Esophagus squamous epithelium (tissue), 5 donors: ENCODE measurements around the gene SAPCD2. TPM values are rescaled to one million over a fixed set of nuclear protein-coding genes. Genes with fewer than 3 reads are reported as not detected.

Experiments used
- DNase-seq: peaks from one replicate; lab custom pipeline; 2025; lab: John Stamatoyannopoulos, UW
- H3K27ac ChIP-seq, 4 donors: fragments of 200-600 bp; sonication (generic); one replicate each; pipeline ENCODE4 v1.5.1; 2016 to 2019; ENCODE audit warnings: mild to moderate bottlenecking in 1 of 4
- H3K27me3 ChIP-seq, 4 donors: fragments of 200-600 bp; sonication (generic); 1 replicate in 3 of 4; 2 replicates in 1 of 4; pipeline versions ENCODE4 v1.5.1 to v1.6.0; 2017 to 2021; ENCODE audit warnings: antibody characterized with exemption in 1 of 4
- H3K36me3 ChIP-seq, 3 donors: fragments of 200-600 bp; sonication (generic); one replicate each; pipeline ENCODE4 v1.5.1; 2016 to 2019
- H3K4me1 ChIP-seq, 3 donors: fragments of 200-600 bp; sonication (generic); one replicate each; pipeline ENCODE4 v1.5.1; 2017 to 2019
- H3K4me3 ChIP-seq, 4 donors: fragments of 200-600 bp; sonication (generic); 1 replicate in 3 of 4; 2 replicates in 1 of 4; pipeline ENCODE4 v1.5.1; 2016 to 2019; ENCODE audit warnings: mild to moderate bottlenecking in 2 of 4, moderate library complexity in 1 of 4
- H3K9me3 ChIP-seq, 3 donors: fragments of 200-600 bp; sonication (generic); one replicate each; pipeline ENCODE4 v1.5.1; 2016 to 2019
- CTCF ChIP-seq, 6 experiments: fragments of 450-650 bp in 4 of 6; fragments of 200-600 bp in 2 of 6; sonication (generic) in 2 of 6; IDR thresholded peaks; one replicate each; pipeline ENCODE4 v1.5.1; 2016 to 2019; ENCODE audit warnings: antibody characterized with exemption in 6 of 6, mild to moderate bottlenecking in 4 of 6, moderate library complexity in 4 of 6
- POLR2A ChIP-seq, 4 donors: fragments of 450-650 bp; IDR thresholded peaks; one replicate each; pipeline ENCODE4 v1.6.1; 2017; ENCODE audit warnings: antibody characterized with exemption in 4 of 4, mild to moderate bottlenecking in 4 of 4, moderate library complexity in 3 of 4
- WGBS, 2 donors: methylation state at CpG; one replicate each; pipeline ENCODE4 v1.1.5; 2018; 5-methylcytosine and 5-hydroxymethylcytosine counted together
- intact Hi-C: fragments of 100-400 bp; cut with DNase I; formaldehyde crosslinking; loops from one replicate; pipeline ENCODE4 v1.15.0; 2022
- total RNA-seq, 4 donors: library from RNA; depleted of rRNA; stranded (reverse); fragments of >200 nt; gene quantifications; one replicate each; pipeline ENCODE4 v1.1.0, GENCODE V29; 2016
- donor health status: DM: yes; HTN: yes; CAD: no.

The SAPCD2 gene
- total RNA-seq, 4 donors from 2014 or later = 8.2 to 21.2 (median 14.7) TPM

DNA sequence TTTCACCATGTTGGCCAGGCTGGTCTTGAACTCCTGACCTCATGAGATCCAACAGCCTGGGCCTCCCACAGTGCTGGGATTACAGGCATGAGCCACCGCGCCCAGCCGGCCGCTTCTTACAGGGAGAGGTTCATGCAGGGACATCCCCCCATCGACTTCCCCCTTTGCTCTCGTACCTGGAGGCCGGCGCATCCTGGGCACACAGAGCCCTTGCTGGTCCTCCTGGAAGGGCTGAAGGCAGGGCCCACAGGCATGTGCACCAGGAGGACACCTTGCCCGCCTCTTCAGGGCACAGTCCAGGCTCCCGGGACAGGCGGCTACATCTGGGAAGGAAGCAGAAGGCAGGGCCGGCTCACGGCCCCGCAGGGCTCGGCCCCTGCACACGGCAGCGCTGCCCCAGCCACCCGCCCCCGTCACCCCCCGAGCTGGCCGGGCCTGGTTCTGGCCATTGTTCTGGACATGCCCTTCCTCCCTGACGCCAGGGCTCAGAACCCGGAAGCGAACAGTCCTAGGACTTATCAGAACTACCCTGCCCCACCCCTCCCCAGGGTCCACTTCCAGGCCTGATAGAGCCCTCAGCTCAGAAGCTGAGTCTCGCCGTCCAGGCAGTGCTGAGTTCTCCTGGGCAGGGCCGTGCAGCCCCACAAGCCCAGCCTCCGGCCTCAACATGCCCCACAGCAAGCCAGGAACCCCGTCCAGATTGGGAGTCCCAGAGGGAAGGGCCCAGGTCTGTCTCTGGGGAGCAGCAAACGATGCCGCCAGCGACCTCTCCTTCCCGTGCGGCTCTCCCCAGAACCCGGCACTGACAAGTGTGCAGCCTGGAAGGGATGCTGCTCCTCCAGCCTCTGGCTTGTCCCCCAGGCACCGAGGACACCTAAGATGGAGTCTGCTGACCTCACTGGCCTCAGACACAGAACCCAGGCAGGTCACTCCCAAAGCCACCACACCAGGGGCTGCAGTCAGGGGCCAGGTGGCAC, 27.3 kb downstream of the SAPCD2 start:
- peaks cover 21 to 48% (median 27%) of the 10 kb centered on the region in 3 donors for H3K4me1 ChIP-seq
- H3K4me3 ChIP-seq = peak overlapping the region in 3 of 4 donors; percentile 48 to 76 (median 60)
- peak overlapping the region in 3 of 4 donors; percentile 67 to 86 (median 75) for H3K27ac ChIP-seq
- H3K9me3 ChIP-seq = no peaks in the 10 kb centered on the region
- TF ChIP-seq POLR2A (IDR thresholded peaks at IDR 0.05) (peak in 1 of 4 donors; percentile 19), CTCF (IDR thresholded peaks at IDR 0.05) (no peak)
- no peak for DNase-seq
- intact Hi-C loops = no loop called here
- H3K27me3 ChIP-seq = peaks cover 0 to 48% (median 7%) of the 10 kb centered on the region in 4 donors
- peaks cover 0 to 23% (median 5%) of the 10 kb centered on the region in 3 donors for H3K36me3 ChIP-seq
- WGBS, 2 donors = 93% methylated on average over 5 of the region's 36 CpGs; no CpG with 5 or more reads in 1 of the 2 donors

DNA sequence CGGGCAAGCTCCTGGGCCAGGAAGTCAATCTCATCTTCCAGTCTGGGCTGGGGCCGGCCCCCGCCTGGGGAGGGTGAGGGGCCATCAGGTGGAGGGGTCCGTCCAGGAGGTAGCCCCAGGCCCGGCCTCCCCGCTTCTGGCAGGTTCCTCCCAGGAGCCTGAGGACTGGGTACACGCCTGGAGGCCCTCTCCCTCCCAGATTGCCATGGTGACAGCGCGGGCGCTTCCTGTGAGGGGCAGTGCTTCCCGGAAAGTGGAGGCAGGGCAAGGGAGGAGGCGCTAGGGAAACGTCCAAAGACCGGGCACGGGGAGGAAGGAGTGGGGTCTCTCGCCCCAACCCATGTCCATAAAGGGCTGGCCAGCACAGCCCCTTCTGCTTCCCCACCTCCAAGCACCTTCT, 29.2 kb downstream of the SAPCD2 start:
- H3K9me3 ChIP-seq = no peaks in the 10 kb centered on the region
- H3K4me3 ChIP-seq = peak overlapping the region in 2 of 4 donors; percentile 10 to 28
- peaks cover 0 to 23% (median 5%) of the 10 kb centered on the region in 3 donors for H3K36me3 ChIP-seq
- peaks cover 17 to 38% (median 23%) of the 10 kb centered on the region in 3 donors for H3K4me1 ChIP-seq
- no peak for DNase-seq
- peak overlapping the region in 2 of 4 donors; percentile 55 to 75 for H3K27ac ChIP-seq
- H3K27me3 ChIP-seq = peaks cover 0 to 31% (median 0%) of the 10 kb centered on the region in 4 donors
- 22 to 71% methylated on average over 1 to 3 of the region's 16 CpGs for WGBS, 2 donors
- TF ChIP-seq POLR2A (IDR thresholded peaks at IDR 0.05) (no peak), CTCF (IDR thresholded peaks at IDR 0.05) (no peak)
- intact Hi-C loops = no loop called here

DNA sequence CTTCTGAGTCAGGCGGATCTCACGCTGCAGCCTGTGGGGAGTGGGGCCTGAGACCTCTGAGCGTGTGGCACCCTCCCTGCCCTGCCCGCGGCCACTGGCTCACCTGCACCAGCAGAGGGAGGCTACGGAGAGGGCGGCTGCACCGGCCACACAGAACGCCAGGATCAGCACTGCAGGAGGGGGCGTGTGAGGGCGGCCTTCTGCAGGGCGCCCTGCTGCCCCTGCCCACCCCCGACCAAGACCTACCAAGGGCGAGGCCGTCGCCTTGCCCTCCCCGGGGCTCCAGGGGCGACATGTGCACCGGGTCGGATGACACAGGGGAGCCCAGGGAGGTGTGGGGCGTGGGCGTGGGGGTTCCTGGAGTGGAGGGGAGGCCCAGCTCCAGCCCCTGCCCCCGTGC, 29.8 kb downstream of the SAPCD2 start:
- Histone ChIP-seq H3K27me3 (peaks cover 0 to 30% (median 0%) of the 10 kb centered on the region in 4 donors), H3K4me3 (peak overlapping the region in 2 of 4 donors; percentile 10 to 28), H3K9me3 (no peaks in the 10 kb centered on the region), H3K4me1 (peaks cover 16 to 35% (median 20%) of the 10 kb centered on the region in 3 donors), H3K36me3 (peaks cover 0 to 23% (median 5%) of the 10 kb centered on the region in 3 donors), H3K27ac (peak overlapping the region in 1 of 4 donors; percentile 30)
- no peak for TF ChIP-seq CTCF (IDR thresholded peaks at IDR 0.05)
- no peak for TF ChIP-seq POLR2A (IDR thresholded peaks at IDR 0.05)
- intact Hi-C loops = no loop called here
- no CpG with 5 or more reads among the region's 23 CpGs for WGBS, 2 donors
- DNase-seq = no peak

- intact Hi-C loops = no loop called here
- WGBS, 2 donors = 80 to 92% methylated on average over 8 to 16 of the region's 32 CpGs
- Histone ChIP-seq H3K9me3 (no peaks in the 10 kb centered on the region), H3K27ac (no peak overlapping the region), H3K36me3 (peaks cover 0 to 23% (median 5%) of the 10 kb centered on the region in 3 donors), H3K27me3 (peaks cover 0 to 23% (median 0%) of the 10 kb centered on the region in 4 donors), H3K4me3 (no peak overlapping the region), H3K4me1 (peaks cover 17 to 35% (median 20%) of the 10 kb centered on the region in 3 donors)
- no peak for DNase-seq
- TF ChIP-seq CTCF (IDR thresholded peaks at IDR 0.05) (no peak), POLR2A (IDR thresholded peaks at IDR 0.05) (no peak)
Measured at GRCh38 chr9:137039611-137040366, 30.6 kb downstream of the SAPCD2 start.
